Adrenal gland (tissue), 12 donors: ENCODE results near the gene ARHGAP10. TPM values are rescaled to one million over a fixed set of nuclear protein-coding genes. Genes with fewer than 3 reads are reported as not detected.

ENCODE experiments used
- DNase-seq, 7 donors: peaks; one replicate each; pipeline ENCODE4 v3.0.0-alpha.2; 2019 to 2020
- H3K27ac ChIP-seq, 5 donors: fragments of 200-600 bp; sonication (generic) in 4 of 5; 1 replicate in 3 of 5; 2 replicates in 2 of 5; pipeline versions ENCODE4 v1.5.1 to v1.8.0; 2016 to 2020; ENCODE audit warnings: mild to moderate bottlenecking in 1 of 5
- H3K27me3 ChIP-seq: fragments of 200-600 bp; 2 replicates; pipeline ENCODE4 v1.8.0; 2021
- H3K36me3 ChIP-seq, 2 donors: fragments of 200-600 bp; replicated peaks in 1 of 2; 1 replicate in 1 of 2; 2 replicates in 1 of 2; pipeline versions ENCODE4 v1.5.1 to v1.8.0; 2018 to 2022
- H3K4me1 ChIP-seq, 2 donors: fragments of 200-600 bp; replicated peaks in 1 of 2; 1 replicate in 1 of 2; 2 replicates in 1 of 2; pipeline versions ENCODE4 v1.5.1 to v1.8.0; 2018 to 2021
- H3K4me3 ChIP-seq, 4 donors: fragments of 200-600 bp; sonication (generic) in 3 of 4; one replicate each; pipeline ENCODE4 v1.5.1; 2016 to 2018
- H3K9me3 ChIP-seq, 3 donors: fragments of 200-600 bp; sonication (generic) in 1 of 3; replicated peaks in 1 of 3; 1 replicate in 2 of 3; 2 replicates in 1 of 3; pipeline versions ENCODE4 v1.5.1 to v1.8.0; 2016 to 2021
- POLR2A ChIP-seq, 2 donors: fragments of 450-650 bp; IDR thresholded peaks; one replicate each; pipeline ENCODE4 v1.6.1; 2017; ENCODE audit warnings: antibody characterized with exemption in 2 of 2, mild to moderate bottlenecking in 2 of 2, moderate library complexity in 1 of 2
- WGBS, 4 donors: extraction: QIAGEN DNeasy Blood & Tissue Kit in 2 of 4; methylation state at CpG; one replicate each; pipeline versions ENCODE4 v1.1.5 to v1.1.7; 2013 to 2017; 5-methylcytosine and 5-hydroxymethylcytosine counted together
- intact Hi-C, 2 donors: fragments of 100-400 bp; cut with DNase I; formaldehyde crosslinking; loops; one replicate each; pipeline versions ENCODE4 v1.14.1 to v1.15.0; 2022 to 2023
- polyA plus RNA-seq, 3 donors: library from polyadenylated mRNA; stranded (reverse); fragments of 200-250 nt in 2 of 3; fragments of 350-450 nt in 1 of 3; fragmentation: Illumina TruSeq in 1 of 3; extraction: RNeasy Lipid Tissue Mini Kit (QIAGEN cat#74804) in 1 of 3; gene quantifications; one replicate each; pipeline ENCODE4 v1.2.3, GENCODE V29; 2013 to 2014
- total RNA-seq, 9 donors: library from RNA; depleted of rRNA in 4 of 9; stranded (reverse); fragments of >200 nt in 4 of 9; fragments of 120-200 nt in 1 of 9; fragmentation: NEBNext Ultra II Directional in 1 of 9; extraction: Animal tissue kit (Norgen Biotek cat#: 25700) in 1 of 9; gene quantifications; one replicate each; pipeline versions ENCODE4 v1.1.0 to v1.2.4, GENCODE V29; 2013 to 2023
- TF ChIP-seq, protein P1 (sequence below), 6 experiments: fragments of 450-650 bp in 4 of 6; fragments of 200-600 bp in 2 of 6; sonication (generic) in 1 of 6; IDR thresholded peaks; 1 replicate in 5 of 6; 2 replicates in 1 of 6; pipeline versions ENCODE4 v1.5.1 to v1.8.0; 2016 to 2021; ENCODE audit warnings: antibody characterized with exemption in 6 of 6, mild to moderate bottlenecking in 2 of 6, moderate library complexity in 1 of 6
- donor health status: healthy with polysubstance abuse.
- donor health status: Bipolar disorder and iron deficiency.
- donor health status: DM: yes; HTN: yes; CAD: no.
- donor health status: DM: no; HTN: no; CAD: no.
- donor health status: DM: no; HTN: no; CAD: no.
- donor health status: DM: yes; HTN: yes; CAD: no.

Gene ARHGAP10
- total and polyA plus RNA-seq, 12 donors: 7.0 to 40.8 (median 22.1) TPM

DNA sequence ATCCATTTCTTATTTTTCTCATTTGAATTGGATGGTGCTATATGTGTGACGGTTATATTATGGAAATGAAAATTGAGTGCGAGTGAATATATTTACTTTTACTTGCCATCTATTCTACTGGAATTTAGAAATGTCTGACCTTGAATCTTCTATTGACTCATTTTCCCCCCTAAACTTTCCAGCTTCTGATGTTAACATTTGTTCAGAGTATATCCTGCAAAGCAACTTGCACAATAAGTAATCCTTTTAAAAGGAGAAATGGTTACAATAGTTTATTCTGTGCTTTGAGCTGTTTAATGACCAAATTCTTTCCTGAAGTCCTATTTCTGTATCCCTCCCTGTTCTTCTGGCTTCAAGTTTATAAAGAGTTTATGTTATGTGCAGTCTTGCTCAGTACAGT is 116.7 kb downstream of the ARHGAP10 start:
- no peak for DNase-seq
- Histone ChIP-seq H3K4me1 (peaks cover 11 to 20% of the 10 kb centered on the region in 2 donors), H3K36me3 (no peaks in the 10 kb centered on the region), H3K27me3 (no peaks in the 10 kb centered on the region), H3K4me3 (peak overlapping the region in 1 of 4 donors; percentile 7), H3K9me3 (no peaks in the 10 kb centered on the region), H3K27ac (peak overlapping the region in 2 of 5 donors; percentile 39 to 55)
- TF ChIP-seq, protein P1, sequence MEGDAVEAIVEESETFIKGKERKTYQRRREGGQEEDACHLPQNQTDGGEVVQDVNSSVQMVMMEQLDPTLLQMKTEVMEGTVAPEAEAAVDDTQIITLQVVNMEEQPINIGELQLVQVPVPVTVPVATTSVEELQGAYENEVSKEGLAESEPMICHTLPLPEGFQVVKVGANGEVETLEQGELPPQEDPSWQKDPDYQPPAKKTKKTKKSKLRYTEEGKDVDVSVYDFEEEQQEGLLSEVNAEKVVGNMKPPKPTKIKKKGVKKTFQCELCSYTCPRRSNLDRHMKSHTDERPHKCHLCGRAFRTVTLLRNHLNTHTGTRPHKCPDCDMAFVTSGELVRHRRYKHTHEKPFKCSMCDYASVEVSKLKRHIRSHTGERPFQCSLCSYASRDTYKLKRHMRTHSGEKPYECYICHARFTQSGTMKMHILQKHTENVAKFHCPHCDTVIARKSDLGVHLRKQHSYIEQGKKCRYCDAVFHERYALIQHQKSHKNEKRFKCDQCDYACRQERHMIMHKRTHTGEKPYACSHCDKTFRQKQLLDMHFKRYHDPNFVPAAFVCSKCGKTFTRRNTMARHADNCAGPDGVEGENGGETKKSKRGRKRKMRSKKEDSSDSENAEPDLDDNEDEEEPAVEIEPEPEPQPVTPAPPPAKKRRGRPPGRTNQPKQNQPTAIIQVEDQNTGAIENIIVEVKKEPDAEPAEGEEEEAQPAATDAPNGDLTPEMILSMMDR (IDR thresholded peaks at IDR 0.05): no peak
- no peak for TF ChIP-seq POLR2A (IDR thresholded peaks at IDR 0.05)
- 48 to 63% (median 56%) methylated on average over 2 of the region's 2 CpGs for WGBS, 4 donors
- intact Hi-C loops: no loop called here

DNA sequence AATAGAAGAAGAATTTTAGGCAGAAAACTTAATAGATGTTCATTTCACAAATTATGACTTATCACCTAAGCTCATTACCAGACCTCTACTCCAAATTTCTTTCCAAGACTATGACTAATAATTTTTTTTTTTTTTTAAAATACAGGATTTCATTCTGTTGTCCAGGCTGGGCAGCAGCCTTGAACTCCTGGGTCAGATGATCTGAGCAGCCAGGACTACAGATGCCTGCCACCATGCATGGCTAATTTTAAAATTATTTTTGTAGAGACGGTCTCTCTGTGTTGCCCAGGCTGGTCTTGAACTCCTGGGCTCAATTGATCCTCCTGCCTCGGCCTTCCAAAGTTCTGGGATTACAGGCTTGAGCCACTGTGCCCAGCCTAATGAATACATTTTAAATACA is 119.2 kb downstream of the ARHGAP10 start:
- no peaks in the 10 kb centered on the region for H3K9me3 ChIP-seq
- no peaks in the 10 kb centered on the region for H3K27me3 ChIP-seq
- peaks cover 11 to 40% of the 10 kb centered on the region in 2 donors for H3K4me1 ChIP-seq
- no peak for TF ChIP-seq POLR2A (IDR thresholded peaks at IDR 0.05)
- TF ChIP-seq, protein P1 (IDR thresholded peaks at IDR 0.05): no peak
- 68 to 75% (median 73%) methylated on average over 2 of the region's 2 CpGs for WGBS, 4 donors
- DNase-seq: peak in 3 of 7 donors; percentile 35 to 46 (median 45)
- no peak overlapping the region for H3K4me3 ChIP-seq
- no peaks in the 10 kb centered on the region for H3K36me3 ChIP-seq
- H3K27ac ChIP-seq: no peak overlapping the region
- intact Hi-C loops: no loop called here

DNA sequence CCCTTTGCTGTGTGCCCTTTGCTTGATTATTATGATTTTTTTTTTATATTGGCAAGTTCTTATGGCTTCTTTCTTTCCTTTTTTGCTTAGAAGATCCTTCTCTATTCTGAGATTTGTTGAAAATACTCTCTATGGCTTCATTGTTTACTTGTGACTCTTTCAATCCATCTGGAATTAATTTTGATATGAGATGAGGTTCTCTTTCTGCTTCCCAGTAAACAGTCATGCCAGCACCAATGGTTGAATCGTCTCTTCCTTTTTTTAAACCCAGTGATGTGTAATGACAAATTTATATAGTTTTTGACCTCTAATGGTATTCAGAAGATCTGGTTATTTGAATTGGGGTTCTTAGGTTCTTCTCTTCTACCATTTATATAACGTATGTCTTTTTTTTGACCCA is 121.8 kb downstream of the ARHGAP10 start:
- H3K4me1 ChIP-seq: peaks cover 4 to 42% of the 10 kb centered on the region in 2 donors
- H3K27ac ChIP-seq: peak overlapping the region in 1 of 5 donors; percentile 13
- 73 to 84% (median 80%) methylated on average over 2 of the region's 2 CpGs for WGBS, 4 donors
- DNase-seq: no peak
- TF ChIP-seq, protein P1 (IDR thresholded peaks at IDR 0.05): no peak
- no peak for TF ChIP-seq POLR2A (IDR thresholded peaks at IDR 0.05)
- no peaks in the 10 kb centered on the region for H3K36me3 ChIP-seq
- H3K4me3 ChIP-seq: no peak overlapping the region
- no peaks in the 10 kb centered on the region for H3K9me3 ChIP-seq
- no peaks in the 10 kb centered on the region for H3K27me3 ChIP-seq
- intact Hi-C loops: no loop called here

DNA sequence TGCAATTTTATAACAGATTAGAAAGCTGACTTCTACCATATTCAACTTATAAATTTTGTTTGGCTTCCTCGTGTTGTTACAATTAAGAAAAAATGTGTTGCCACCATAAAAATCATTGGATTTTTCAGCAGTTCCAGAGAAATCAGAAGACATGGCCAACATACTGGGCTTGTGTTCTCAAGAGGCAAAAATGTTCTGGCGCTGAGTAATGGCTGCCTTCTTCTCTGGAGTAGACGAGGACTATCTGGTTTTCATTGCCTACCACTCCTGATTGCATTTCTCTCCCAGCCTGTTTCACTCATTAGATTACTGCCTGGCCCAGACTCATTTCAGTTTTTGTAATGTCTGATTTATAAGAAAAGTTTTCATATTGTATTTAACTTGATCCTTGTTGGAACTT is 122.3 kb downstream of the ARHGAP10 start:
- H3K4me1 ChIP-seq: peaks cover 0 to 37% of the 10 kb centered on the region in 2 donors
- 82 to 98% (median 91%) methylated on average over 3 of the region's 3 CpGs for WGBS, 4 donors
- intact Hi-C loops: no loop called here

More for the DNA sequence above, 122.3 kb downstream of the ARHGAP10 start:
- no peak for DNase-seq
- no peaks in the 10 kb centered on the region for H3K27me3 ChIP-seq
- no peak for TF ChIP-seq POLR2A (IDR thresholded peaks at IDR 0.05)
- TF ChIP-seq, protein P1 (IDR thresholded peaks at IDR 0.05): no peak
- H3K36me3 ChIP-seq: no peaks in the 10 kb centered on the region
- no peaks in the 10 kb centered on the region for H3K9me3 ChIP-seq
- H3K27ac ChIP-seq: peak overlapping the region in 1 of 5 donors; percentile 13
- H3K4me3 ChIP-seq: no peak overlapping the region
